ENCODE measurements around the gene TM7SF2. TPM values are rescaled to one million over a fixed set of nuclear protein-coding genes. Genes with fewer than 3 reads are reported as not detected.

The TM7SF2 gene
- total RNA-seq (2022) = 62.9 and 73.8 TPM in 2 replicates
- percentile 67 among the genes with signal in this experiment for Bru-seq, nascent RNA
- percentile 72 among the genes with signal in this experiment for BruChase-seq, experiment 1, labeled RNA remaining after a 2-hour chase
- BruChase-seq, experiment 2, labeled RNA remaining after a 6-hour chase = percentile 81 among the genes with signal in this experiment
- long read RNA-seq, transcript TM7SF2-201 (10 exons, 1,722 nt) = major isoform, 99 of 168 reads
- long read RNA-seq, partial matches to known transcripts = 10 of 168 reads
- long read RNA-seq, other reads (novel, unspliced or antisense) = 55 of 168 reads

DNA sequence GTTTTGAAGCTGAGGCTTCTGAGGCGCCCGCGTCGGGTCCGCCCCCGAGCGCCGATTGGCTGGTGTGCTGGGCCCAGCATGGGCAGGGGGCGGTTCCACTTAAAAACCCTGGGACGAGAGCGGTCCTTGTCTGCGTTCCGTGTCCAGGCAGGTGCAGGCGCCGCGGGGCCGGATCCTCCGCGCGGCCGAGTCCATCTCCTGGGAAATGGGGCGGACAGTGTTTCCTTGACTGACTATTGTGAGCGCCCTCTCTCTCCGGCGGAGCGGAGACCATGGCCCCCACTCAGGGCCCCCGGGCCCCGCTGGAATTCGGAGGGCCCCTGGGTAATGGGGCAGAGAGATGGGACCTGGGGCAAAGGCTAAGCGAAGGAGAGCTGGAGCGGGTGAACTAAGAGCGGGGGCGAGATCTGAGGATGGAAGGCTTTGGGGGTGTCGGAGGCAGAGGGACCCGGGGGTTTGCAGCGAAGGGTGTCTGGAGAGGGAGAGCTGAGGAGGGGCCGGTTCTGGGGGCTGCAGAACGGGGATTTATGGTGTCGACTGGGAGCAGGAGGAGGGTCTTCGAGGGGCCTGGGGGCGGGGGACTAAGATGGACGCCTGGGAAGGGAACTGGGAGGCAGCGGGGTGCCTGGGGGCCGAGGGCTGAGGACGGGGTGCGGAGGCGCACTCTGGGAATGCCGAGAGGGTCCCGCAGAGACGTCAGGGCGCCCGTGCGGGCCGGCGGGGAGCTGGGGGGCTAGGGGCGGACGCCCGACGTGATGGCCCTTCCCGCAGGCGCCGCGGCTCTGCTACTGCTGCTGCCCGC is at the start of gene TM7SF2:
TSS of gene TM7SF2 (plus strand) at position 129 of the 802 bp plus-strand sequence. CDS start at position 273, 144 bp downstream.
- DNase-seq = peak; percentile 97 to 98
- Mint-ChIP-seq H3K27ac (ENCODE audit: unreplicated experiment) (peak within 1 kb of the TSS; percentile 92), H3K36me3 (ENCODE audit: insufficient read depth, unreplicated experiment) (peaks cover 64% of the 10 kb centered on the region), H3K9me3 (ENCODE audit: unreplicated experiment) (no peaks in the 10 kb centered on the region), H3K4me1 (ENCODE audit: low read depth, unreplicated experiment) (peaks cover 6% of the 10 kb centered on the region), H3K4me3 (ENCODE audit: unreplicated experiment) (peak within 1 kb of the TSS; percentile 96), H3K27me3 (ENCODE audit: insufficient read depth, unreplicated experiment) (no peaks in the 10 kb centered on the region)
- Histone ChIP-seq H3K9me3 (no peaks in the 10 kb centered on the region), H3K4me1 (peaks cover 26% of the 10 kb centered on the region), H3K36me3 (ENCODE audit: control insufficient read depth, insufficient read depth, low read length) (no peaks in the 10 kb centered on the region), H3K27me3 (replicated peaks; ENCODE audit: control insufficient read depth, insufficient read depth, low read length) (no peaks in the 10 kb centered on the region), H3K4me3 (ENCODE audit: low read depth, low read length) (peak within 1 kb of the TSS; percentile 42)
- no TSS peak for BruUV-seq (replicated peaks)
- TF ChIP-seq, protein P1, sequence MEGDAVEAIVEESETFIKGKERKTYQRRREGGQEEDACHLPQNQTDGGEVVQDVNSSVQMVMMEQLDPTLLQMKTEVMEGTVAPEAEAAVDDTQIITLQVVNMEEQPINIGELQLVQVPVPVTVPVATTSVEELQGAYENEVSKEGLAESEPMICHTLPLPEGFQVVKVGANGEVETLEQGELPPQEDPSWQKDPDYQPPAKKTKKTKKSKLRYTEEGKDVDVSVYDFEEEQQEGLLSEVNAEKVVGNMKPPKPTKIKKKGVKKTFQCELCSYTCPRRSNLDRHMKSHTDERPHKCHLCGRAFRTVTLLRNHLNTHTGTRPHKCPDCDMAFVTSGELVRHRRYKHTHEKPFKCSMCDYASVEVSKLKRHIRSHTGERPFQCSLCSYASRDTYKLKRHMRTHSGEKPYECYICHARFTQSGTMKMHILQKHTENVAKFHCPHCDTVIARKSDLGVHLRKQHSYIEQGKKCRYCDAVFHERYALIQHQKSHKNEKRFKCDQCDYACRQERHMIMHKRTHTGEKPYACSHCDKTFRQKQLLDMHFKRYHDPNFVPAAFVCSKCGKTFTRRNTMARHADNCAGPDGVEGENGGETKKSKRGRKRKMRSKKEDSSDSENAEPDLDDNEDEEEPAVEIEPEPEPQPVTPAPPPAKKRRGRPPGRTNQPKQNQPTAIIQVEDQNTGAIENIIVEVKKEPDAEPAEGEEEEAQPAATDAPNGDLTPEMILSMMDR (IDR thresholded peaks at IDR 0.05; ENCODE audit: insufficient read depth in 1 of 2, low read depth in 1 of 2, low read length in 1 of 2, severe bottlenecking in 1 of 2, unreplicated experiment in 1 of 2) = no peak
- ChIA-PET CTCF (interaction anchor here (0.6 to 2.4 kb wide), 12 partner anchors 10 to 348 kb away, joined by 3 to 14 read pairs (median 5); partner anchors contain the start of genes CAPN1, FAU, MRPL49 and SYVN1), POLR2A (interaction anchor here (0.6 to 2.3 kb wide), 23 partner anchors 10 to 941 kb away, joined by 3 to 37 read pairs (median 3); partner anchors contain the start of genes ARL2, CAPN1, CDC42BPG and FAU)
- intact Hi-C loops (cut with micrococcal nuclease; ENCODE audit: unreplicated experiment) = loop anchor here (2.0 to 10.0 kb wide), 2 partner anchors 69 to 337 kb away; partner anchors contain the start of genes CAPN1 and SF1

DNA sequence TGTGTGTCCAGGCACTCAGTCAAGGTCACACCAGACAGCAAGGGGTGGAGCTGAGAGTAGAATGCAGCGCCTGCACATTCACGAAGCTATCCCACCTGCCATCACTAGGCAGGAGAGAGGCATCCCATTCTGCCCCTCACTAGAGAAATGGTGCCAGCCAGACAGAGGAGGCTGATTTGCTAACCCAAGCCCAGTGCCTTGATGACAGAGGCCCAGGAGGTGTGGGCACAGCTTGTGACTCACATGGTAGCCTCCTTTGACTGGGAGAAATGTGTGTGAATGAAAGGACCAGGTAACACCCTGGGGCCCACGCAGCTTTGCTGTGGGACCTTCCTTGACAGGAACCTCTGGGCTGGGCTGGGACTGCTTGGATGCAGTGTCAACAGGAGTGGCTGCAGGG is 48.1 kb upstream of the TM7SF2 start:
- POLR2A ChIA-PET = no interaction called here
- H3K4me1 ChIP-seq = no peaks in the 10 kb centered on the region
- no peak overlapping the region for H3K27ac Mint-ChIP-seq (ENCODE audit: unreplicated experiment)
- TF ChIP-seq, protein P1 (IDR thresholded peaks at IDR 0.05; ENCODE audit: insufficient read depth in 1 of 2, low read depth in 1 of 2, low read length in 1 of 2, severe bottlenecking in 1 of 2, unreplicated experiment in 1 of 2) = no peak
- H3K4me3 Mint-ChIP-seq (ENCODE audit: unreplicated experiment) = no peak overlapping the region
- CTCF ChIA-PET = interaction anchor here (0.6 to 1.6 kb wide), 2 partner anchors 219 to 800 kb away, joined by 3 to 6 read pairs; partner anchors contain the start of gene CDC42BPG
- no peak for DNase-seq
- intact Hi-C loops (cut with micrococcal nuclease; ENCODE audit: unreplicated experiment) = no loop called here
- no peaks in the 10 kb centered on the region for H3K4me1 Mint-ChIP-seq (ENCODE audit: low read depth, unreplicated experiment)
- no peaks in the 10 kb centered on the region for H3K9me3 Mint-ChIP-seq (ENCODE audit: unreplicated experiment)
- no TSS peak for BruUV-seq (replicated peaks)
- H3K36me3 ChIP-seq (ENCODE audit: control insufficient read depth, insufficient read depth, low read length) = no peaks in the 10 kb centered on the region
- H3K4me3 ChIP-seq (ENCODE audit: low read depth, low read length) = no peak overlapping the region
- H3K36me3 Mint-ChIP-seq (ENCODE audit: insufficient read depth, unreplicated experiment) = no peaks in the 10 kb centered on the region
- no peaks in the 10 kb centered on the region for H3K9me3 ChIP-seq
- H3K27me3 Mint-ChIP-seq (ENCODE audit: insufficient read depth, unreplicated experiment) = no peaks in the 10 kb centered on the region
- H3K27me3 ChIP-seq (replicated peaks; ENCODE audit: control insufficient read depth, insufficient read depth, low read length) = no peaks in the 10 kb centered on the region

DNA sequence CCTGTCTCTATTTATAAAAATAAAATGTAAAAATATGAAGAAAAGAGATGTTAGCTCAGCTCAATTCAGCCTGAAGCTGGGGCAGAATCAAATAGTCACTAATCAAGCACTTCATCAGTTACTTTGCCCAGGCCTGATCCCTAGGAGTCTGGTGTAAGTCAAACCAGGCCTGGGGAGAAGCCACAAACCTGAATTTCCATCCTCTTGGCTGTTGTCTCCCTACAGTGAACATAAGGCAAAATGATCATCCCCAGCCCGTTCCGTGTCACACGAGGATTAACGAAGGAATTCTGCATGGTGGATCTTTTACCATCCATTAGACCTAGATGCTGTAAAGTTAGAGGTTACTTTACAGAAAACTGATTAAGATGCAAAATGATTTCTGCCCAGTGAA is 46.8 kb upstream of the TM7SF2 start:
- ChIA-PET POLR2A (no interaction called here), CTCF (interaction anchor here (0.7 to 1.6 kb wide), 2 partner anchors 24 to 221 kb away, joined by 5 to 6 read pairs; partner anchors contain the start of gene CDC42BPG)
- Histone ChIP-seq H3K4me3 (ENCODE audit: low read depth, low read length) (no peak overlapping the region), H3K36me3 (ENCODE audit: control insufficient read depth, insufficient read depth, low read length) (no peaks in the 10 kb centered on the region), H3K9me3 (no peaks in the 10 kb centered on the region), H3K4me1 (no peaks in the 10 kb centered on the region), H3K27me3 (replicated peaks; ENCODE audit: control insufficient read depth, insufficient read depth, low read length) (no peaks in the 10 kb centered on the region)
- H3K4me3 Mint-ChIP-seq (ENCODE audit: unreplicated experiment) = no peak overlapping the region
- no peak overlapping the region for H3K27ac Mint-ChIP-seq (ENCODE audit: unreplicated experiment)
- no peaks in the 10 kb centered on the region for H3K4me1 Mint-ChIP-seq (ENCODE audit: low read depth, unreplicated experiment)
- intact Hi-C loops (cut with micrococcal nuclease; ENCODE audit: unreplicated experiment) = no loop called here
- no peaks in the 10 kb centered on the region for H3K36me3 Mint-ChIP-seq (ENCODE audit: insufficient read depth, unreplicated experiment)
- TF ChIP-seq, protein P1 (IDR thresholded peaks at IDR 0.05; ENCODE audit: insufficient read depth in 1 of 2, low read depth in 1 of 2, low read length in 1 of 2, severe bottlenecking in 1 of 2, unreplicated experiment in 1 of 2) = no peak
- no peak for DNase-seq
- H3K9me3 Mint-ChIP-seq (ENCODE audit: unreplicated experiment) = no peaks in the 10 kb centered on the region
- H3K27me3 Mint-ChIP-seq (ENCODE audit: insufficient read depth, unreplicated experiment) = no peaks in the 10 kb centered on the region
- BruUV-seq (replicated peaks) = no TSS peak

Measured in Caco-2 (cell line).